Parathyroid adenoma (tissue), 2 donors: ENCODE measurements around the gene OR8B2.
"Not testable (repeated sequence)": the region's sequence is repeated elsewhere in the genome, so short reads cannot be mapped to it uniquely, and the experiment has no call there.

Source experiments
- H2AFZ ChIP-seq: fragments of 300-600 bp; sonication (generic); one replicate; pipeline ENCODE4 v1.7.0; 2017; ENCODE audit warnings: antibody characterized with exemption, mild to moderate bottlenecking
- H3K27ac ChIP-seq: fragments of 300-600 bp; sonication (generic); one replicate; pipeline ENCODE4 v1.7.0; 2017
- H3K27me3 ChIP-seq: fragments of 300-600 bp; sonication (generic); one replicate; pipeline ENCODE4 v1.7.0; 2017; ENCODE audit warnings: low read length; ENCODE audit not compliant: control insufficient read depth, insufficient read depth
- H3K36me3 ChIP-seq: fragments of 300-600 bp; sonication (generic); one replicate; pipeline ENCODE4 v1.7.0; 2017; ENCODE audit warnings: low read length; ENCODE audit not compliant: control insufficient read depth, insufficient read depth
- H3K4me1 ChIP-seq: fragments of 300-600 bp; sonication (generic); one replicate; pipeline ENCODE4 v1.7.0; 2017; ENCODE audit warnings: control low read depth
- H3K4me2 ChIP-seq: fragments of 300-600 bp; sonication (generic); one replicate; pipeline ENCODE4 v1.7.0; 2017; ENCODE audit warnings: low read length
- H3K4me3 ChIP-seq: fragments of 300-600 bp; sonication (generic); one replicate; pipeline ENCODE4 v1.7.0; 2017; ENCODE audit warnings: low read depth, low read length
- H3K79me2 ChIP-seq: fragments of 300-600 bp; sonication (generic); one replicate; pipeline ENCODE4 v1.7.0; 2017; ENCODE audit warnings: control low read depth
- H3K9ac ChIP-seq: fragments of 300-600 bp; sonication (generic); one replicate; pipeline ENCODE4 v1.7.0; 2017; ENCODE audit warnings: mild to moderate bottlenecking
- H3K9me3 ChIP-seq: fragments of 300-600 bp; sonication (generic); one replicate; pipeline ENCODE4 v1.7.0; 2017; ENCODE audit warnings: low read length; ENCODE audit not compliant: control insufficient read depth
- CTCF ChIP-seq: fragments of 300-600 bp; sonication (generic); IDR thresholded peaks from one replicate; pipeline ENCODE4 v1.7.0; 2017; ENCODE audit warnings: antibody characterized with exemption, mild to moderate bottlenecking
- donor health status: primary hyperparathyroidism.

OR8B2 gene

GRCh38 chr11:124409906-124410305, 25.6 kb upstream of the OR8B2 start:
- no peak overlapping the region for H2AFZ ChIP-seq
- no peaks in the 10 kb centered on the region for H3K4me1 ChIP-seq
- no peak overlapping the region for H3K4me2 ChIP-seq
- no peaks in the 10 kb centered on the region for H3K27me3 ChIP-seq
- no peaks in the 10 kb centered on the region for H3K36me3 ChIP-seq
- H3K79me2 ChIP-seq: no peaks in the 10 kb centered on the region
- no peak for TF ChIP-seq CTCF
- H3K9ac ChIP-seq: no peak overlapping the region
- no peak overlapping the region for H3K27ac ChIP-seq
- H3K4me3 ChIP-seq: no peak overlapping the region
- H3K9me3 ChIP-seq: no peaks in the 10 kb centered on the region

- TF ChIP-seq CTCF: no peak
- Histone ChIP-seq H3K36me3 (no peaks in the 10 kb centered on the region), H3K27ac (no peak overlapping the region), H3K9ac (no peak overlapping the region), H2AFZ (no peak overlapping the region), H3K4me1 (no peaks in the 10 kb centered on the region), H3K27me3 (no peaks in the 10 kb centered on the region), H3K79me2 (no peaks in the 10 kb centered on the region), H3K4me3 (no peak overlapping the region), H3K4me2 (no peak overlapping the region), H3K9me3 (no peaks in the 10 kb centered on the region)
These were observed 21.3 kb upstream of the OR8B2 start for GRCh38 chr11:124405581-124405980.

DNA sequence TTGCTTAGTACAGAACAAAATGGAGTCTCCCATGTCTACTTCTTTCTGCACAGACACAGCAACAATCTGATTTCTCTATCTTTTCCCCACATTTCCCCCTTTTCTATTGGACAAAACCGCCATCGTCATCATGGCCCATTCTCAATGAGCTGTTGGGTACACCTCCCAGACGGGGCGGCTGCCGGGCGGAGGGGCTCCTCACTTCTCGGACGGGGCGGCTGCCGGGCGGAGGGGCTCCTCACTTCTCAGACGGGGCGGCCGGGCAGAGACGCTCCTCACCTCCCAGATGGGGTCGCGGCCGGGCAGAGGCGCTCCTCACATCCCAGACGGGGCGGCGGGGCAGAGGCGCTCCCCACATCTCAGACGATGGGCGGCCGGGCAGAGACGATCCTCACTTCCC, 18.9 kb upstream of the OR8B2 start:
- H3K4me3 ChIP-seq, H3K27me3 ChIP-seq, H3K9ac ChIP-seq, H3K79me2 ChIP-seq, H3K36me3 ChIP-seq, H3K4me1 ChIP-seq, H2AFZ ChIP-seq, H3K4me2 ChIP-seq, H3K27ac ChIP-seq, H3K9me3 ChIP-seq: not testable (repeated sequence)

DNA sequence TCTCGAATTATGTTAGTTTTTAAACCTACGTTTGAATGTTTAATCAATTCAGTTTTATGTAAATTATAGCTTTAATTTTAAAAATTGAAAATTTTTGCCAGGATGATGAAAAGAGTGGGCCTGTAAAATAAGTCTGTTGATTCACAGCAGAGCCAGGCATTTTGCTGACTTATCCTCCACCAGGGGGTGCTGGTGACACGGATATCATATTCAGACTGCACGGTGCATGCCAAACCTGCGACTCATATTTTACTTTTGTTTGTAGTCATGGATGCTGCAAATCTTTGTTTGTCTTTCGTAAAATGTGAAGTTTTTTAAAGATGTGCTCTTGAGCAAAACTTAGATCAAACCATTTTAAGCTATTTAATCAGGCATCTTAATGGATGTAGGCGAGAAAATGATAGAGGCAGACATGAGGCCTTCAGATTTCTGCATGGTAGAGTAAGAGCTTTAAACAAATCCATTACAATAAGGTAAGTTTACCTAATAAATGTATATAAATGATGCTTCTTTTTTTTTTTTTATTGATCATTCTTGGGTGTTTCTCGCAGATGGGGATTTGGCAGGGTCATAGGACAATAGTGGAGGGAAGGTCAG, 18.1 kb upstream of the OR8B2 start:
- no peak for TF ChIP-seq CTCF
- H3K9ac ChIP-seq: no peak overlapping the region
- H3K4me1 ChIP-seq: no peaks in the 10 kb centered on the region
- no peaks in the 10 kb centered on the region for H3K27me3 ChIP-seq
- H3K4me3 ChIP-seq: no peak overlapping the region
- H3K4me2 ChIP-seq: no peak overlapping the region
- H3K36me3 ChIP-seq: no peaks in the 10 kb centered on the region
- no peaks in the 10 kb centered on the region for H3K9me3 ChIP-seq
- no peak overlapping the region for H3K27ac ChIP-seq
- H3K79me2 ChIP-seq: no peaks in the 10 kb centered on the region
- H2AFZ ChIP-seq: no peak overlapping the region

- no peak within 1 kb of the TSS for H3K27ac ChIP-seq
- no peak within 1 kb of the TSS for H3K4me2 ChIP-seq
- H3K27me3 ChIP-seq: no peaks in the 10 kb centered on the region
- H3K4me3 ChIP-seq: no peak within 1 kb of the TSS
- no peak for TF ChIP-seq CTCF
- H3K9ac ChIP-seq: no peak within 1 kb of the TSS
- no peaks in the 10 kb centered on the region for H3K36me3 ChIP-seq
- H3K79me2 ChIP-seq: no peaks in the 10 kb centered on the region
- no peaks in the 10 kb centered on the region for H3K9me3 ChIP-seq
- no peak within 1 kb of the TSS for H2AFZ ChIP-seq
- no peaks in the 10 kb centered on the region for H3K4me1 ChIP-seq
These were observed 14.6 kb upstream of the OR8B2 start, which contains the start of gene OR8B3 for GRCh38 chr11:124398924-124399323. Gene OR8B3, minus strand, starts transcription at chr11:124399024. Its CDS starts 1,673 bp downstream, at chr11:124397351.

- not testable (repeated sequence) for H2AFZ ChIP-seq, H3K36me3 ChIP-seq, H3K4me2 ChIP-seq, H3K9ac ChIP-seq, H3K4me1 ChIP-seq, H3K27me3 ChIP-seq, H3K4me3 ChIP-seq, H3K27ac ChIP-seq, H3K79me2 ChIP-seq, H3K9me3 ChIP-seq
These were observed 12.5 kb upstream of the OR8B2 start for GRCh38 chr11:124396847-124397246.
